HepG2 (cell line): ENCODE data around the gene OGFR. TPM values are rescaled to one million over a fixed set of nuclear protein-coding genes. Genes with fewer than 3 reads are reported as not detected.
A peak's percentile ranks its signal among the peaks of the same experiment; 100 is the strongest.

Source experiments
- CERS6 ChIP-seq: sonication (generic); formaldehyde crosslinking; IDR thresholded peaks from 2 replicates; pipeline ENCODE4 v1.5.0; 2020; ENCODE audit warnings: missing genetic modification reagents
- DMAP1 ChIP-seq: IDR thresholded peaks from 2 replicates; pipeline ENCODE4 v1.6.1; 2016
- GATAD1 ChIP-seq: IDR thresholded peaks from 2 replicates; pipeline ENCODE4 v1.6.1; 2016; ENCODE audit warnings: missing genetic modification reagents, missing compliant biosample characterization
- HIC2 ChIP-seq: sonication (generic); formaldehyde crosslinking; IDR thresholded peaks from 2 replicates; pipeline ENCODE4 v1.9.0; 2022; ENCODE audit warnings: low read depth, missing genetic modification reagents
- KLF9 ChIP-seq: IDR thresholded peaks from 2 replicates; pipeline ENCODE4 v1.6.1; 2016; ENCODE audit warnings: low read depth
- MNT ChIP-seq: fragments of 450-650 bp; IDR thresholded peaks from 2 replicates; pipeline ENCODE4 v1.6.1; 2016
- PHF21A ChIP-seq: sonication (generic); formaldehyde crosslinking; IDR thresholded peaks from 2 replicates; pipeline ENCODE4 v1.5.0; 2020; ENCODE audit warnings: mild to moderate bottlenecking, missing genetic modification reagents
- SALL2 ChIP-seq: sonication (generic); formaldehyde crosslinking; IDR thresholded peaks from 2 replicates; pipeline ENCODE4 v1.8.1; 2023; ENCODE audit warnings: mild to moderate bottlenecking, missing genetic modification reagents, inconsistent platforms
- SKI ChIP-seq: fragments of 450-650 bp; IDR thresholded peaks from one replicate; pipeline ENCODE4 v1.6.1; 2018; ENCODE audit warnings: mild to moderate bottlenecking; ENCODE audit not compliant: partially characterized antibody
- SNAPC2 ChIP-seq: sonication (generic); formaldehyde crosslinking; IDR thresholded peaks from 2 replicates; pipeline ENCODE4 v1.8.1; 2022; ENCODE audit warnings: mild to moderate bottlenecking, missing genetic modification reagents
- SNAPC4 ChIP-seq: sonication (generic); formaldehyde crosslinking; IDR thresholded peaks from 2 replicates; pipeline ENCODE4 v1.4.0; 2020; ENCODE audit warnings: mild to moderate bottlenecking, missing genetic modification reagents
- SOX13 ChIP-seq, 3 experiments: fragments of 450-650 bp in 1 of 3; sonication (generic) in 1 of 3; formaldehyde crosslinking in 1 of 3; IDR thresholded peaks in 2 of 3; conservative IDR thresholded peaks in 1 of 3; 2 replicates each; pipeline versions ENCODE4 v1.5.0 to v1.6.1; 2016 to 2020; ENCODE audit warnings: antibody characterized with exemption in 1 of 3, mild to moderate bottlenecking in 1 of 3, missing compliant biosample characterization in 1 of 3, missing genetic modification reagents in 1 of 3, moderate library complexity in 1 of 3
- ZBTB20 ChIP-seq: sonication (generic); formaldehyde crosslinking; IDR thresholded peaks from 2 replicates; pipeline ENCODE4 v1.8.1; 2023; ENCODE audit warnings: missing genetic modification reagents, low read depth, mild to moderate bottlenecking, borderline replicate concordance
- ZNF121 ChIP-seq: sonication (generic); formaldehyde crosslinking; IDR thresholded peaks from 2 replicates; pipeline ENCODE4 v1.5.0; 2020; ENCODE audit warnings: mild to moderate bottlenecking, missing genetic modification reagents
- ZNF230 ChIP-seq: sonication (generic); formaldehyde crosslinking; IDR thresholded peaks from 2 replicates; pipeline ENCODE4 v1.4.0; 2020; ENCODE audit warnings: mild to moderate bottlenecking, missing genetic modification reagents
- ZNF383 ChIP-seq: sonication (generic); formaldehyde crosslinking; IDR thresholded peaks from 2 replicates; pipeline ENCODE4 v1.4.0; 2020; ENCODE audit warnings: missing genetic modification reagents, mild to moderate bottlenecking, borderline replicate concordance
- ZNF660 ChIP-seq: sonication (generic); formaldehyde crosslinking; IDR thresholded peaks from 2 replicates; pipeline ENCODE4 v1.5.1; 2020; ENCODE audit warnings: mild to moderate bottlenecking, low read depth, missing genetic modification reagents, borderline replicate concordance
- ZNF709 ChIP-seq: sonication (generic); formaldehyde crosslinking; IDR thresholded peaks from 2 replicates; pipeline ENCODE4 v1.5.0; 2020; ENCODE audit warnings: mild to moderate bottlenecking, missing genetic modification reagents
- ZNF75D ChIP-seq: sonication (generic); formaldehyde crosslinking; IDR thresholded peaks from 2 replicates; pipeline ENCODE4 v1.8.1; 2023; ENCODE audit warnings: missing genetic modification reagents, mild to moderate bottlenecking, borderline replicate concordance
- polyA plus RNA-seq, 8 experiments: library from polyadenylated mRNA; depleted of rRNA in 3 of 8; stranded (reverse) in 7 of 8; unstranded in 1 of 8; fragments of >200 nt; fragmentation: Illumina TruSeq in 4 of 8; extraction: Trizol in 4 of 8; gene quantifications; 2 replicates each; pipeline versions ENCODE4 v1.2.1 to v1.2.3, GENCODE V29; 2011 to 2016; ENCODE audit warnings: low read depth in 4 of 8, missing spikeins in 1 of 8, mixed read lengths in 1 of 8; ENCODE audit not compliant: insufficient read depth in 1 of 8
- total RNA-seq, 5 experiments: library from RNA; depleted of rRNA; stranded (reverse); fragments of >200 nt; fragmentation: Illumina TruSeq; extraction: Trizol; gene quantifications; 2 replicates each; pipeline ENCODE4 v1.2.3, GENCODE V29; 2016; ENCODE audit warnings: low read depth in 1 of 5

OGFR gene
- total and polyA plus RNA-seq, 2 of the 13 experiments (the other 11 are each of a cell fraction or from before 2014, with no cell fraction given), result 47.7 to 81.8 TPM

GRCh38 chr20:62805711-62806382, 1.2 kb downstream of the OGFR start (continued):
- TF ChIP-seq SNAPC4 (CRISPR knock-in tag), result peak; percentile 66; the same call in 1 of the 2 replicates
- TF ChIP-seq SNAPC2, result no peak
- peak; percentile 59; the same call in 1 of the 2 replicates for TF ChIP-seq ZBTB20 (CRISPR knock-in tag)
- TF ChIP-seq CERS6, result no peak
- TF ChIP-seq KLF9 (CRISPR knock-in tag), result 0 out of 2 replicates have a peak, but pooled peaks have one; percentile 30
- TF ChIP-seq SALL2, result peak; percentile 93
- TF ChIP-seq ZNF75D (CRISPR knock-in tag), result no peak
- TF ChIP-seq SKI, result peak; percentile 47
- peak; percentile 76 for TF ChIP-seq HIC2 (CRISPR knock-in tag)
- peak; percentile 95; the same call in 1 of the 2 replicates for TF ChIP-seq ZNF383 (CRISPR knock-in tag)
- TF ChIP-seq ZNF709, result peak; percentile 91
- peak; percentile 61; the same call in 1 of the 2 replicates for TF ChIP-seq ZNF121 (CRISPR knock-in tag)
- no peak for TF ChIP-seq ZNF660
- no peak for TF ChIP-seq MNT
- peak; percentile 99 for TF ChIP-seq PHF21A
- TF ChIP-seq ZNF230 (CRISPR knock-in tag), result peak; percentile 82; the same call in 1 of the 2 replicates
- peak; percentile 92; the same call in 1 of the 2 replicates for TF ChIP-seq DMAP1
- no peak for TF ChIP-seq SOX13 (IDR thresholded peaks at IDR 0.05)
- TF ChIP-seq SOX13 (CRISPR knock-in tag; conservative IDR thresholded peaks at IDR 0.05 in 1 of 2, IDR thresholded peaks at IDR 0.05 in 1 of 2), result peak in 1 of 2 experiments; percentile 56; a peak in 2 of 4 replicates
- TF ChIP-seq GATAD1 (CRISPR knock-in tag), result peak; percentile 76; the same call in 1 of the 2 replicates
